DOHH2 (cell line): ENCODE data around the gene PRR14L.

Experiments used
- CTCF ChIP-seq: fragments of 200-600 bp; sonication (generic); IDR thresholded peaks from one replicate; pipeline ENCODE4 v1.5.1; 2014; ENCODE audit warnings: antibody characterized with exemption, mild to moderate bottlenecking, low read depth, low read length; ENCODE audit not compliant: poor library complexity, severe bottlenecking
- EZH2phosphoT487 ChIP-seq: fragments of 200-600 bp; sonication (generic); IDR thresholded peaks from 2 replicates; pipeline ENCODE4 v1.6.1; 2017; ENCODE audit warnings: borderline replicate concordance, mild to moderate bottlenecking, antibody characterized with exemption, low read length, moderate library complexity, mixed read lengths

GRCh38 chr22:31639436-31640039 lies 110.4 kb downstream of the PRR14L start:
- TF ChIP-seq CTCF: no peak
- no peak for TF ChIP-seq EZH2phosphoT487
